Measurements from ENCODE around the gene MKNK1.

Gene MKNK1

DNA sequence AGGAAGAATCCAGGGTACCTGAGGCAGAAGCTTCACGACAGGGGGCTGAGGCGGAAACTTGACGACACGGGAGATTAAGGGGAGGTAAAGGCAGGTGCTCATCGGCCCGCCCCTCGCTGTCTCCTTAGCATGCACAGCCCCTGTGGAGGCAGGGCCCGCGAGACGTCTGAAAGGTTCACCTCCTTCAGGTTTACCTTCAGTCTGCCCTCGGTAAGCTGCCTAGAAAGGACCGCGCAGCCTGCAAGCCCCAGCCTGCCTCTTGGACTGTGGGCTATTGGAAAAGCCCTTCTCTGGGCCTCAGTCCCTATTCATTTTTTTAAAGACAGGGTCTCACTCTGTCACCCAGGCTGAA, 81.1 kb downstream of the MKNK1 start:
- H3K4me2 ChIP-seq (ENCODE audit: low read length): no peak overlapping the region
- H4K20me1 ChIP-seq (ENCODE audit: control insufficient read depth, insufficient read depth, low read depth, low read length): no peaks in the 10 kb centered on the region
- H3K4me3 ChIP-seq (ENCODE audit: low read length): no peak overlapping the region
- no peaks in the 10 kb centered on the region for H3K4me1 ChIP-seq (ENCODE audit: control insufficient read depth, low read length)
- no peaks in the 10 kb centered on the region for H3F3A ChIP-seq (ENCODE audit: control insufficient read depth, insufficient read depth)
- H3K27me3 ChIP-seq (ENCODE audit: control insufficient read depth, low read length): peaks cover 68% of the 10 kb centered on the region
- H3K79me2 ChIP-seq (ENCODE audit: control insufficient read depth, low read length): no peaks in the 10 kb centered on the region
- no peak overlapping the region for H3K27ac ChIP-seq (ENCODE audit: low read depth, low read length)
- H3K9me2 ChIP-seq (replicated peaks; ENCODE audit: control insufficient read depth, low read length): no peaks in the 10 kb centered on the region
- no peaks in the 10 kb centered on the region for H3K36me3 ChIP-seq (ENCODE audit: control insufficient read depth, low read length)
- no peaks in the 10 kb centered on the region for H3K9me3 ChIP-seq (ENCODE audit: control insufficient read depth, insufficient read depth, low read length)
- TF ChIP-seq, protein P1, sequence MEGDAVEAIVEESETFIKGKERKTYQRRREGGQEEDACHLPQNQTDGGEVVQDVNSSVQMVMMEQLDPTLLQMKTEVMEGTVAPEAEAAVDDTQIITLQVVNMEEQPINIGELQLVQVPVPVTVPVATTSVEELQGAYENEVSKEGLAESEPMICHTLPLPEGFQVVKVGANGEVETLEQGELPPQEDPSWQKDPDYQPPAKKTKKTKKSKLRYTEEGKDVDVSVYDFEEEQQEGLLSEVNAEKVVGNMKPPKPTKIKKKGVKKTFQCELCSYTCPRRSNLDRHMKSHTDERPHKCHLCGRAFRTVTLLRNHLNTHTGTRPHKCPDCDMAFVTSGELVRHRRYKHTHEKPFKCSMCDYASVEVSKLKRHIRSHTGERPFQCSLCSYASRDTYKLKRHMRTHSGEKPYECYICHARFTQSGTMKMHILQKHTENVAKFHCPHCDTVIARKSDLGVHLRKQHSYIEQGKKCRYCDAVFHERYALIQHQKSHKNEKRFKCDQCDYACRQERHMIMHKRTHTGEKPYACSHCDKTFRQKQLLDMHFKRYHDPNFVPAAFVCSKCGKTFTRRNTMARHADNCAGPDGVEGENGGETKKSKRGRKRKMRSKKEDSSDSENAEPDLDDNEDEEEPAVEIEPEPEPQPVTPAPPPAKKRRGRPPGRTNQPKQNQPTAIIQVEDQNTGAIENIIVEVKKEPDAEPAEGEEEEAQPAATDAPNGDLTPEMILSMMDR (IDR thresholded peaks at IDR 0.05; ENCODE audit: low read depth, low read length, poor library complexity, severe bottlenecking): no peak
- no peak for TF ChIP-seq EZH2phosphoT487 (IDR thresholded peaks at IDR 0.05; ENCODE audit: borderline replicate concordance, low read length)

DNA sequence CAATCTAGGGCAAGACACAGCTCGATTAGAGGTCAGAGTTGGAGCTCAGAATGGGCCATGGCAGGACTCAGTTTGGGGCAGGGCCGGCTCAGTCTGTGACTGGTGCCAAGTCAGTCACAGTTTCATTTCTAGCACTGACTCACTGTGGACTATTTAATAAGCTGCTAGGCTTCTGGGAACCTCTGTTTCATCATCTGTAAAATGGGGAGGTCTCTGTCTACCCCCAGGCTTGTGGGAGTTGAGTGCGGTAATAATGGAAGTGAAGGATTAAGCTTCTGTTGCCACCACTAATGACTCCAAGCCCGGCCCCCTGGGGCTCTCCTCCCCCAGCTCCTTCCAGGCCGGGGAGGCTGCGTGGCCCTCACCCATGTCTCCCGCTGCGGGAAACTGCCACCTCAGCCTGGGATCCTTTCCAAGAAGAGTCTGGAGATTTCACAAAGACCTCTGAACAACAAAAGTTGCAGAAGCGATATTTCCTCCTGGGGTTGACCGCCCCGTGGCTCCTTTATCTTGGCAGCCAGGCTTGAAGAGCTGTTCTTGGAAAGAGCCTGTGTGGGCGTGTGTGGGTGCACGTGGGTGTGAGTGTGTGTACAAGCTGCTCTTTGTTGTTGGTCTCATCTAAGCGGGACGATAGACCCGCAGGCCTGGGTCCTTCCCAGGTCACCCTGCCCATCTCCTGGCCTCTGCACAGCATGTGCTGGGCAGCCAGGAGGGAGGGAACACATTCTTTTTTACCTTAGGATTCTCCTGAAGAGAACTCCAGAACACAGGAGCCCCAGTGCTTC, 81.7 kb downstream of the MKNK1 start:
- H3K4me1 ChIP-seq (ENCODE audit: control insufficient read depth, low read length): no peaks in the 10 kb centered on the region
- no peaks in the 10 kb centered on the region for H3F3A ChIP-seq (ENCODE audit: control insufficient read depth, insufficient read depth)
- H3K36me3 ChIP-seq (ENCODE audit: control insufficient read depth, low read length): no peaks in the 10 kb centered on the region
- H3K9me3 ChIP-seq (ENCODE audit: control insufficient read depth, insufficient read depth, low read length): no peaks in the 10 kb centered on the region
- H3K9me2 ChIP-seq (replicated peaks; ENCODE audit: control insufficient read depth, low read length): no peaks in the 10 kb centered on the region
- no peak overlapping the region for H3K27ac ChIP-seq (ENCODE audit: low read depth, low read length)
- no peaks in the 10 kb centered on the region for H3K79me2 ChIP-seq (ENCODE audit: control insufficient read depth, low read length)
- TF ChIP-seq EZH2phosphoT487 (IDR thresholded peaks at IDR 0.05; ENCODE audit: borderline replicate concordance, low read length): no peak
- H3K4me3 ChIP-seq (ENCODE audit: low read length): no peak overlapping the region
- peaks cover 63% of the 10 kb centered on the region for H3K27me3 ChIP-seq (ENCODE audit: control insufficient read depth, low read length)
- H4K20me1 ChIP-seq (ENCODE audit: control insufficient read depth, insufficient read depth, low read depth, low read length): no peaks in the 10 kb centered on the region
- H3K4me2 ChIP-seq (ENCODE audit: low read length): no peak overlapping the region

DNA sequence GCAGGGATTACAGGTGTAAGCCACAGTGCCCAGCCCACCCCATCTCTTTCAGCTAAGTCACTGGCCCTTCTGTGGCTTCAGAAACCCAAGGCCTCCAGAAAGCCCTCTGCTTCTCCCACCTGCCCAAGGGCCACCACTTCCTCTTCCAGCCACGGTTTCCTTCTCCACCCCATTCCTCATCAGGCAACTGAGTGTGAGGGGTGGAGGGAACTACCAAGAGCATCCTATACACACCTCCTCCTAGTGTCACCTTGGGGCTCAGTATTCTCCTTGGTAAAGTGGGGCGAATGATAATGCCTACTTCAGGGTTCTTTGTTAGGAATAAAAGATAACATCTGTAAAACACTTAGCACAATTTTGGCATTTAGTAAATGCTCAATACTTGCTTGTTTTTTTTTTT, 82.7 kb downstream of the MKNK1 start:
- no peaks in the 10 kb centered on the region for H3F3A ChIP-seq (ENCODE audit: control insufficient read depth, insufficient read depth)
- no peaks in the 10 kb centered on the region; the same call in 1 of the 2 replicates for H4K20me1 ChIP-seq (ENCODE audit: control insufficient read depth, insufficient read depth, low read depth, low read length)
- TF ChIP-seq, protein P1 (IDR thresholded peaks at IDR 0.05; ENCODE audit: low read depth, low read length, poor library complexity, severe bottlenecking): no peak
- no peak for TF ChIP-seq EZH2phosphoT487 (IDR thresholded peaks at IDR 0.05; ENCODE audit: borderline replicate concordance, low read length)
- H3K27me3 ChIP-seq (ENCODE audit: control insufficient read depth, low read length): peaks cover 59% of the 10 kb centered on the region
- H3K4me1 ChIP-seq (ENCODE audit: control insufficient read depth, low read length): no peaks in the 10 kb centered on the region
- H3K27ac ChIP-seq (ENCODE audit: low read depth, low read length): no peak overlapping the region
- H3K79me2 ChIP-seq (ENCODE audit: control insufficient read depth, low read length): no peaks in the 10 kb centered on the region
- H3K36me3 ChIP-seq (ENCODE audit: control insufficient read depth, low read length): no peaks in the 10 kb centered on the region
- H3K4me2 ChIP-seq (ENCODE audit: low read length): no peak overlapping the region
- H3K4me3 ChIP-seq (ENCODE audit: low read length): no peak overlapping the region
- no peaks in the 10 kb centered on the region for H3K9me3 ChIP-seq (ENCODE audit: control insufficient read depth, insufficient read depth, low read length)
- no peaks in the 10 kb centered on the region for H3K9me2 ChIP-seq (replicated peaks; ENCODE audit: control insufficient read depth, low read length)

DNA sequence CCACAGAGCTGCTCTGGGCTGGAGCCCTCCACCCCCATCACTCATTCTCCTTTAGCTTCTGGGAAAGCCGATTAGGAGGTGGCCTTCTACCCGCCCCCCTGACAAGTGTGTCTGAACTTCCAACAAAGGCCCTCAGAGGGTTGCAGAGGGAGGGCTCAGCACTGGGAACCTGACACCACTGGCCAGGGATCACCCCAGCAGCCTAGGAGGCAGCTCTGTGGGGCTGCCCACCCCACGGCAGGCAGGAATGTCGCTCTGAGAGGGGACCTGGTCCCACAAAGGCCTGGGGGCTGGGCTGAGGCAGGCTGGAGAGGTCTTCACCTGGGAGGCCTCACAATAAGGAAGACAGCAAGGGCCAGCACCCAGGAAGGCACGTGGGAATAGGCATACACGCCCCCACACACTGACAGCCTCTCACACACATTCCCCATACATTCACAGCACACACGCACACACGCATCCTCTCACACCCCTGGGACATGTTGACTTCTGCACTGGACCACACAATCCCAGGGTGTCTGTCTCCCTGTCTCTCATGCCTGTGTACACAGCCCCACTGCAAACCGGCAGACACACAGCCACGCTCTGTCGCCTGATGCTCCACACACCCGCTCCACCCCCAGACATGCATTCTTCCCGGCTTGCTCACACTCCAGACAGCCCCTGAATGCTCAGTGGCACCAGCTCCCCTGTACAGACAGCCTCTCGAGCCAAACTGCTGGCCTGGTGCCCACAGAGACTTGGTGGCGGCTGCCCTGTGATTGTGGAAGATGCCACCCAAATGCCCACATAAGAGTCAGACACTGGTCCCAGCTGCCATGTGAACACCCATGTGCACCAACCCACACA, 83.8 kb downstream of the MKNK1 start:
- H3K9me2 ChIP-seq (replicated peaks; ENCODE audit: control insufficient read depth, low read length): no peaks in the 10 kb centered on the region
- H4K20me1 ChIP-seq (ENCODE audit: control insufficient read depth, insufficient read depth, low read depth, low read length): no peaks in the 10 kb centered on the region; the same call in 1 of the 2 replicates
- H3K36me3 ChIP-seq (ENCODE audit: control insufficient read depth, low read length): no peaks in the 10 kb centered on the region
- no peaks in the 10 kb centered on the region for H3K9me3 ChIP-seq (ENCODE audit: control insufficient read depth, insufficient read depth, low read length)
- no peaks in the 10 kb centered on the region for H3K79me2 ChIP-seq (ENCODE audit: control insufficient read depth, low read length)
- no peaks in the 10 kb centered on the region for H3F3A ChIP-seq (ENCODE audit: control insufficient read depth, insufficient read depth)
- H3K4me2 ChIP-seq (ENCODE audit: low read length): no peak overlapping the region
- H3K27me3 ChIP-seq (ENCODE audit: control insufficient read depth, low read length): peaks cover 47% of the 10 kb centered on the region
- H3K27ac ChIP-seq (ENCODE audit: low read depth, low read length): no peak overlapping the region
- TF ChIP-seq, protein P1 (IDR thresholded peaks at IDR 0.05; ENCODE audit: low read depth, low read length, poor library complexity, severe bottlenecking): no peak
- no peak for TF ChIP-seq EZH2phosphoT487 (IDR thresholded peaks at IDR 0.05; ENCODE audit: borderline replicate concordance, low read length)
- H3K4me1 ChIP-seq (ENCODE audit: control insufficient read depth, low read length): no peaks in the 10 kb centered on the region
- H3K4me3 ChIP-seq (ENCODE audit: low read length): no peak overlapping the region

Data from DOHH2 (cell line).